Lung (tissue), 12 donors: ENCODE measurements around the gene NPL. TPM values are rescaled to one million over a fixed set of nuclear protein-coding genes. Genes with fewer than 3 reads are reported as not detected.

Source experiments
- ATAC-seq: fragments of 200-7000 bp; cut with Tn5 transposase; one replicate; pipeline ENCODE4 v1.9.1; 2020; ENCODE audit warnings: moderate number of reproducible peaks; ENCODE audit not compliant: insufficient read depth, low FRiP score
- DNase-seq, 3 donors: peaks; one replicate each; pipeline ENCODE4 v3.0.0-alpha.2; 2013 to 2017
- H3K27ac ChIP-seq, 2 donors: one replicate each; pipeline ENCODE4 v1.5.1; 2013; ENCODE audit warnings: mild to moderate bottlenecking in 2 of 2, moderate library complexity in 2 of 2, control low read depth in 1 of 2, inconsistent platforms in 1 of 2, low read depth in 1 of 2, low read length in 1 of 2
- H3K27me3 ChIP-seq, 3 donors: one replicate each; pipeline ENCODE4 v1.5.1; 2013; ENCODE audit warnings: low read length in 2 of 3; ENCODE audit not compliant: control insufficient read depth in 3 of 3, insufficient read depth in 3 of 3
- H3K36me3 ChIP-seq, 4 donors: one replicate each; pipeline ENCODE4 v1.5.1; 2013; ENCODE audit warnings: low read length in 4 of 4, mild to moderate bottlenecking in 1 of 4, moderate library complexity in 1 of 4; ENCODE audit not compliant: control insufficient read depth in 4 of 4, insufficient read depth in 4 of 4
- H3K4me1 ChIP-seq, 5 donors: one replicate each; pipeline ENCODE4 v1.5.1; 2013; ENCODE audit warnings: low read length in 5 of 5, mild to moderate bottlenecking in 2 of 5, moderate library complexity in 1 of 5; ENCODE audit not compliant: control insufficient read depth in 5 of 5, insufficient read depth in 5 of 5
- H3K4me3 ChIP-seq: one replicate; pipeline ENCODE4 v1.5.1; 2013; ENCODE audit warnings: mild to moderate bottlenecking, control low read depth, moderate library complexity
- H3K9ac ChIP-seq, 2 donors: one replicate each; pipeline ENCODE4 v1.5.1; 2013; ENCODE audit warnings: low read length in 2 of 2, control low read depth in 1 of 2; ENCODE audit not compliant: insufficient read depth in 1 of 2
- H3K9me3 ChIP-seq, 4 donors: one replicate each; pipeline ENCODE4 v1.5.1; 2013; ENCODE audit warnings: low read length in 3 of 4, mild to moderate bottlenecking in 1 of 4, moderate library complexity in 1 of 4; ENCODE audit not compliant: control insufficient read depth in 4 of 4, insufficient read depth in 3 of 4
- WGBS, 2 donors: extraction: QIAGEN DNeasy Blood & Tissue Kit; methylation state at CpG; one replicate each; pipeline ENCODE4 v1.1.7; 2013; 5-methylcytosine and 5-hydroxymethylcytosine counted together
- polyA plus RNA-seq, 2 donors: library from polyadenylated mRNA; stranded (reverse); fragments of 200-250 nt; gene quantifications; one replicate each; pipeline ENCODE4 v1.2.1, GENCODE V29; 2013
- total RNA-seq, 2 donors: library from RNA; depleted of rRNA in 1 of 2; stranded (reverse); fragments of >200 nt in 1 of 2; gene quantifications; one replicate each; pipeline ENCODE4 v1.2.1, GENCODE V29; 2014 to 2021
- TF ChIP-seq, protein P1 (sequence below): IDR thresholded peaks from 2 replicates; pipeline ENCODE4 v1.5.1; 2012; ENCODE audit warnings: mild to moderate bottlenecking; ENCODE audit errors: control extremely low read depth, extremely low read depth
- donor health status: control.
- donor health status: control.
- donor health status: Bipolar disorder and iron deficiency.
- donor health status: healthy.
- donor health status: DM: yes; HTN: yes; CAD: no.

The NPL gene
- total and polyA plus RNA-seq, 4 donors = 31.9 to 116 (median 57.3) TPM

DNA sequence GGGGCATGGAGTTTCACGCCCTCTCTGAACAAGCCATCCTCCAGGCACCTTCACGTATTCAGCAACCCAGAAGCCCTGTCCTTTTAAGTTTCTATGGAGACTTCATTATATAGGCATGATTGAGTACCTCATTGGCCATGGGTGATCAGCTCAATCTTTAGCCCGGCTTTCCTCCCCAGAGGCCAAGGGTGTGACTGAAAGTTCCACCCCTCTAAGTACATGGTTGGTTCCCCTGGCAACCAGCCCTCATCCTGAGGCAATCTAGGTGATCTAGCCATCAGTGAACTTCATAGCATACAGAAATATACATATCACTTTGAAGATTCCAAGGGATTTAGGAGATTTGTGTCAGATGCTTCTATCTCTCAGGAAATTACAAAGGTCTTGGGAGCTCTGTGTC, 28.2 kb downstream of the NPL start:
- no peaks in the 10 kb centered on the region for H3K27me3 ChIP-seq
- ATAC-seq (no peak), DNase-seq (no peak)
- no peak overlapping the region for H3K27ac ChIP-seq
- TF ChIP-seq, protein P1, sequence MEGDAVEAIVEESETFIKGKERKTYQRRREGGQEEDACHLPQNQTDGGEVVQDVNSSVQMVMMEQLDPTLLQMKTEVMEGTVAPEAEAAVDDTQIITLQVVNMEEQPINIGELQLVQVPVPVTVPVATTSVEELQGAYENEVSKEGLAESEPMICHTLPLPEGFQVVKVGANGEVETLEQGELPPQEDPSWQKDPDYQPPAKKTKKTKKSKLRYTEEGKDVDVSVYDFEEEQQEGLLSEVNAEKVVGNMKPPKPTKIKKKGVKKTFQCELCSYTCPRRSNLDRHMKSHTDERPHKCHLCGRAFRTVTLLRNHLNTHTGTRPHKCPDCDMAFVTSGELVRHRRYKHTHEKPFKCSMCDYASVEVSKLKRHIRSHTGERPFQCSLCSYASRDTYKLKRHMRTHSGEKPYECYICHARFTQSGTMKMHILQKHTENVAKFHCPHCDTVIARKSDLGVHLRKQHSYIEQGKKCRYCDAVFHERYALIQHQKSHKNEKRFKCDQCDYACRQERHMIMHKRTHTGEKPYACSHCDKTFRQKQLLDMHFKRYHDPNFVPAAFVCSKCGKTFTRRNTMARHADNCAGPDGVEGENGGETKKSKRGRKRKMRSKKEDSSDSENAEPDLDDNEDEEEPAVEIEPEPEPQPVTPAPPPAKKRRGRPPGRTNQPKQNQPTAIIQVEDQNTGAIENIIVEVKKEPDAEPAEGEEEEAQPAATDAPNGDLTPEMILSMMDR = no peak
- no peaks in the 10 kb centered on the region for H3K9me3 ChIP-seq
- H3K9ac ChIP-seq = no peak overlapping the region
- WGBS, 2 donors = 96 to 97% methylated on average over 3 of the region's 3 CpGs
- H3K4me1 ChIP-seq = no peaks in the 10 kb centered on the region
- no peak overlapping the region for H3K4me3 ChIP-seq
- H3K36me3 ChIP-seq = peaks cover 0 to 14% (median 3%) of the 10 kb centered on the region in 4 donors

DNA sequence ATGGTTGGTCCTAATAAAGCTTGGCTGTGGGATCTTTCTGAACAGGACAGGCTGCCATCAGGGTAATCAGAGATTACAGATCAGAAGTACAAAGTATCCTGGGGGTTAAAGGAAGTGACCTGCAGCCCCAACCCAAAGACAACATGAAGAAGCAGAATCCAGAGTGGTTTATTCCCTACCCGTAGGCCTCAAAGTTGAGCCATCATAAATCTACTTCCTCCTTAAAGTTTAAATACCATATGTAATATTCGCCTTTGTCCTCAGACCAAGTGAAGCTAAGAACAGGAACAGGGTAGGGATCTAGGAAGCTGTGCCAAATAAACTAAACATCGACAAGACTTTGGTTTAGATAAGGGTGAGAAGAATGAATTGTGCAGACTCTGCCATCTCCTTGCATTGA, 33.6 kb downstream of the NPL start:
- 33 to 38% methylated on average over 3 of the region's 3 CpGs for WGBS, 2 donors
- H3K9me3 ChIP-seq = no peaks in the 10 kb centered on the region
- no peak overlapping the region for H3K4me3 ChIP-seq
- ATAC-seq = no peak
- TF ChIP-seq, protein P1 = no peak
- H3K4me1 ChIP-seq = no peaks in the 10 kb centered on the region
- peaks cover 0 to 4% (median 0%) of the 10 kb centered on the region in 4 donors for H3K36me3 ChIP-seq
- no peak for DNase-seq
- no peak overlapping the region for H3K27ac ChIP-seq
- H3K27me3 ChIP-seq = no peaks in the 10 kb centered on the region
- H3K9ac ChIP-seq = no peak overlapping the region

DNA sequence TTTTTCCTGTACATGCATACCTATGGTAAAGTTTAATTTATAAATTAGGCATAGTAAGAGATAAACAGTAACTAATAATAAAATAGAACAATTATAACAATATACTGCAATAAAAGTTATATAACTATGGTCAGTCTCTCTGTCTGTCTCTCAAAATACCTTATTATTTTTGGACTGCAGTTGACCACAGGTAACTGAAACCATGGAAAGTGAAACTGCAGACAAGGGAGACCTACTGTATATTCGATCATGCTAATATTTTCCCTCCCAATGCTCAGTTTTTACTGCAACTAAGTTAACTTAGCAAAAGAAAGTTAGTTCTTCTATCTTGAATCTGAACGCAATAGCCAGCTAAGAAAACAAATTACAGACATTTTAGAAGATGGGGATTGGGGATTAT, 37.3 kb downstream of the NPL start:
- Histone ChIP-seq H3K4me3 (no peak overlapping the region), H3K36me3 (peaks cover 0 to 3% (median under 1%) of the 10 kb centered on the region in 4 donors), H3K27me3 (no peaks in the 10 kb centered on the region), H3K4me1 (no peaks in the 10 kb centered on the region), H3K27ac (no peak overlapping the region), H3K9me3 (no peaks in the 10 kb centered on the region), H3K9ac (no peak overlapping the region)
- ATAC-seq (no peak), DNase-seq (no peak)
- TF ChIP-seq, protein P1 = no peak
- 83 to 91% methylated on average over 2 of the region's 2 CpGs for WGBS, 2 donors

DNA sequence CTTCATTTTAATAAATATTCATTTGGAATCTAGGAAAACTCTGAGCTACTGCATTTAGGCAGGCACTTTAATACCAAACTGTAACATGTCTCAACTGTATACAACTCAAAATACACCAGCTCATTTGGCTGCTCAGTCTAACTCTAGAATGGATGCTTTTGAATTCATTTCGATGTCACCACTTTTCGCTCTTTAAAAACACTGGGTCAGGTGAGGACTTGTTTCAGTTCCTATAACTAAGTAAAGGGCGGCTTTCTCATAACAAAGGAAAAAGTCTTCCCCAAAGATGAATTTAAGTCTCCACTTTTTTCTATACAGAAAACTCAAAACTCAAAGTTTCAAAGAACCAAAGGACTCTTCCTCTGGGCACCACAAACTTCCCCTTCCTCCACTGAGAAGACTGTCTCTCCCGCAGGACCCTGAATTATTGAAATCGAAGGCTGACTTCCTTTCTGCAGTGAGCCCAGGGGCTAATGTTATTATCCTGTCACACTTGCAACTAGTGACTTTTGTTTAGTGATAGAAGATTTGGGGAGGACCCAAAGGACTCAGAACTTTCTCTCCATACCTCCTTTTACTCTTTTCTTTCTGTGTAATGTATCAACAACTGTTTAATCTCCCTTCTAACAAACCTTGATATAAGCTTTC, 39.8 kb downstream of the NPL start:
- Histone ChIP-seq H3K9me3 (no peaks in the 10 kb centered on the region), H3K36me3 (peaks cover 0 to 3% (median under 1%) of the 10 kb centered on the region in 4 donors), H3K27ac (no peak overlapping the region), H3K4me3 (no peak overlapping the region), H3K9ac (no peak overlapping the region), H3K27me3 (no peaks in the 10 kb centered on the region), H3K4me1 (no peaks in the 10 kb centered on the region)
- ATAC-seq (no peak), DNase-seq (no peak)
- WGBS, 2 donors = 62 to 68% methylated on average over 5 of the region's 5 CpGs
- TF ChIP-seq, protein P1 = no peak
